HL-60 (cell line): Measurements from ENCODE around the gene CEP112.

ENCODE experiments used
- CTCF ChIP-seq: IDR thresholded peaks from one replicate; pipeline ENCODE4 v1.5.1; 2011; ENCODE audit warnings: low read length, control low read depth, inconsistent platforms; ENCODE audit not compliant: insufficient read depth
- GABPA ChIP-seq: IDR thresholded peaks from 2 replicates; pipeline ENCODE4 v1.6.1; 2012; ENCODE audit warnings: low read depth
- POLR2AphosphoS5 ChIP-seq: IDR thresholded peaks from 2 replicates; pipeline ENCODE4 v1.6.1; 2012; ENCODE audit warnings: low read depth
- REST ChIP-seq: IDR thresholded peaks from 2 replicates; pipeline ENCODE4 v1.6.1; 2012; ENCODE audit warnings: low read depth; ENCODE audit not compliant: insufficient replicate concordance

GRCh38 chr17:65790241-65790640 lies 401.7 kb downstream of the CEP112 start:
- TF ChIP-seq CTCF (no peak), POLR2AphosphoS5 (no peak), REST (no peak), GABPA (no peak)
